Panc1 (cell line): Measurements from ENCODE around the gene FRY. TPM values are rescaled to one million over a fixed set of nuclear protein-coding genes. Genes with fewer than 3 reads are reported as not detected.
A peak's percentile ranks its signal among the peaks of the same experiment; 100 is the strongest.

Experiments used
- ATAC-seq: fragments of 200-7000 bp; cut with Tn5 transposase; 2 replicates; pipeline ENCODE4 v1.9.1; 2020; ENCODE audit warnings: mild to moderate bottlenecking, moderate library complexity
- BruUV-seq: library from RNA; stranded (reverse); fragments of 400-500 nt; replicated peaks from 2 replicates; lab custom pipeline; 2021; lab: Mats Ljungman, UMichigan
- CTCF ChIA-PET: fragments of 300-600 bp; sonication (Branson Sonifier 250); formaldehyde crosslinking; loops from one replicate; lab custom pipeline; 2022; ENCODE audit warnings: antibody characterized with exemption; lab: Charles Lee
- POLR2A ChIA-PET: fragments of 300-600 bp; sonication (Branson Sonifier 250); formaldehyde crosslinking; loops from one replicate; lab custom pipeline; 2022; ENCODE audit warnings: antibody characterized with exemption; lab: Charles Lee
- DNase-seq: peaks from one replicate; pipeline ENCODE4 v3.0.0-alpha.2; 2010; ENCODE audit warnings: low read depth, low spot score
- H3K27ac ChIP-seq: 2 replicates; pipeline ENCODE4 v1.5.1; 2011; ENCODE audit warnings: mild to moderate bottlenecking, low read length, inconsistent platforms
- H3K27me3 ChIP-seq: fragments of 200-500 bp; sonication (Bioruptor generic); 2 replicates; pipeline ENCODE4 v1.6.0; 2014; ENCODE audit warnings: low read length, inconsistent platforms; ENCODE audit not compliant: control insufficient read depth, insufficient read depth
- H3K36me3 ChIP-seq: fragments of 200-500 bp; sonication (Bioruptor generic); 2 replicates; pipeline ENCODE4 v1.5.1; 2014; ENCODE audit warnings: inconsistent platforms, mild to moderate bottlenecking, low read length, moderate library complexity; ENCODE audit not compliant: control insufficient read depth, insufficient read depth
- H3K4me1 ChIP-seq: 2 replicates; pipeline ENCODE4 v1.5.1; 2011; ENCODE audit warnings: inconsistent platforms, mild to moderate bottlenecking, low read length, moderate library complexity; ENCODE audit not compliant: control insufficient read depth, insufficient read depth
- H3K4me3 ChIP-seq, 2 experiments: 2 replicates each; pipeline ENCODE4 v1.5.1; 2011 to 2012; ENCODE audit warnings: low read depth in 2 of 2, low read length in 2 of 2, mild to moderate bottlenecking in 2 of 2, inconsistent platforms in 1 of 2, moderate library complexity in 1 of 2
- H3K9me3 ChIP-seq: fragments of 200-500 bp; sonication (Bioruptor generic); 2 replicates; pipeline ENCODE4 v1.5.1; 2014; ENCODE audit warnings: low read depth, mild to moderate bottlenecking, inconsistent platforms, low read length, moderate library complexity; ENCODE audit not compliant: control insufficient read depth, insufficient read depth
- CTCF ChIP-seq: fragments of 450-650 bp; IDR thresholded peaks from 2 replicates; pipeline ENCODE4 v1.5.1; 2017; ENCODE audit warnings: mild to moderate bottlenecking
- POLR2AphosphoS5 ChIP-seq: IDR thresholded peaks from 2 replicates; pipeline ENCODE4 v1.6.1; 2012; ENCODE audit warnings: mild to moderate bottlenecking, low read depth, low read length, moderate library complexity
- REST ChIP-seq, 2 experiments: IDR thresholded peaks; 2 replicates each; pipeline ENCODE4 v1.6.1; 2011 to 2012; ENCODE audit warnings: low read depth in 2 of 2, control low read depth in 1 of 2, low read length in 1 of 2, mild to moderate bottlenecking in 1 of 2, moderate library complexity in 1 of 2; ENCODE audit not compliant: insufficient read depth in 1 of 2
- SIN3A ChIP-seq: IDR thresholded peaks from 2 replicates; pipeline ENCODE4 v1.6.1; 2012; ENCODE audit warnings: low read depth, mild to moderate bottlenecking, low read length, moderate library complexity, borderline replicate concordance; ENCODE audit not compliant: insufficient read depth
- TCF7L2 ChIP-seq: IDR thresholded peaks from 2 replicates; pipeline ENCODE4 v1.6.1; 2011; ENCODE audit warnings: mild to moderate bottlenecking, low read depth, low read length, inconsistent platforms
- in situ Hi-C: cut with HindIII; loops from 2 replicates; pipeline ENCODE4 v1.10.0; 2016; ENCODE audit warnings: low sequenced_read_pairs, low pct_unique_long_range_greater_than_20kb
- intact Hi-C: fragments of 100-400 bp; cut with micrococcal nuclease; formaldehyde crosslinking; loops from one replicate; pipeline ENCODE4 v1.10.0; 2022; ENCODE audit not compliant: unreplicated experiment
- total RNA-seq: library from RNA; stranded (reverse); gene quantifications from one replicate; pipeline ENCODE4 v1.2.1, GENCODE V29; 2021; ENCODE audit not compliant: unreplicated experiment

The FRY gene
- total RNA-seq, 1 experiment from 2014 or later = 0.18 TPM

- peak; percentile 32 for DNase-seq
- in situ Hi-C loops (no loop called here), intact Hi-C loops (loop anchor here (10.0 kb wide), 1 partner anchor 295 kb away; no protein-coding TSS in a partner anchor)
- ChIA-PET CTCF (no interaction called here), POLR2A (no interaction called here)
- Histone ChIP-seq H3K36me3 (no peaks in the 10 kb centered on the region), H3K27me3 (no peaks in the 10 kb centered on the region), H3K4me1 (peaks cover 5% of the 10 kb centered on the region; the same call in 1 of the 2 replicates), H3K9me3 (no peaks in the 10 kb centered on the region), H3K4me3 (no peak overlapping the region), H3K27ac (no peak overlapping the region)
- ATAC-seq = peak; percentile 92
- peak; percentile 70 for TF ChIP-seq CTCF
- no peak for TF ChIP-seq POLR2AphosphoS5
- BruUV-seq = no TSS peak
These were observed 278.6 kb downstream of the FRY start for GRCh38 chr13:32310134-32310706.

- ChIA-PET POLR2A (no interaction called here), CTCF (interaction anchor here (0.9 kb wide), 1 partner anchor 401 kb away, joined by 3 read pairs; no protein-coding TSS in a partner anchor)
- Histone ChIP-seq H3K36me3 (no peaks in the 10 kb centered on the region; the same call in 1 of the 2 replicates), H3K4me1 (peaks cover 5% of the 10 kb centered on the region; the same call in 1 of the 2 replicates), H3K9me3 (no peaks in the 10 kb centered on the region), H3K27ac (no peak overlapping the region), H3K4me3 (no peak overlapping the region), H3K27me3 (no peaks in the 10 kb centered on the region)
- ATAC-seq = no peak
- TF ChIP-seq TCF7L2 (no peak), CTCF (no peak), REST (IDR thresholded peaks at IDR 0.05; ENCODE audit: insufficient read depth in 1 of 2, low read depth in 2 of 2, low read length in 1 of 2) (no peak), SIN3A (no peak), POLR2AphosphoS5 (no peak)
- intact Hi-C loops = loop anchor here (10.0 kb wide), 1 partner anchor 297 kb away; no protein-coding TSS in a partner anchor
- in situ Hi-C loops = no loop called here
- no TSS peak for BruUV-seq
- DNase-seq = no peak
These were observed 279.8 kb downstream of the FRY start for GRCh38 chr13:32311188-32311897.
